GM19043 (cell line): ENCODE results near the gene PKP4.

Source experiments
- ATAC-seq: cut with Tn5 transposase; IDR thresholded peaks from one replicate; pipeline ENCODE4 v1.9.1; 2021; ENCODE audit warnings: low read depth; ENCODE audit not compliant: unreplicated experiment

The PKP4 gene

GRCh38 chr2:158635961-158636601, 179.3 kb downstream of the PKP4 start:
- ATAC-seq: no peak

- ATAC-seq: no peak
These were observed 180.6 kb downstream of the PKP4 start for GRCh38 chr2:158637357-158637756.

GRCh38 chr2:158644139-158644538, 187.4 kb downstream of the PKP4 start:
- ATAC-seq: no peak

GRCh38 chr2:158645299-158645698, 188.5 kb downstream of the PKP4 start:
- ATAC-seq: no peak

GRCh38 chr2:158647436-158648231, 190.9 kb downstream of the PKP4 start:
- ATAC-seq: no peak

GRCh38 chr2:158649846-158650245, 193.1 kb downstream of the PKP4 start:
- no peak for ATAC-seq

GRCh38 chr2:158650646-158651357, 194.1 kb downstream of the PKP4 start:
- ATAC-seq: no peak

GRCh38 chr2:158651358-158652057, 194.8 kb downstream of the PKP4 start:
- no peak for ATAC-seq

GRCh38 chr2:158655628-158656027, 198.9 kb downstream of the PKP4 start:
- no peak for ATAC-seq

- no peak for ATAC-seq
These were observed 199.9 kb downstream of the PKP4 start for GRCh38 chr2:158656492-158657229.

- no peak for ATAC-seq
These were observed 201.6 kb downstream of the PKP4 start for GRCh38 chr2:158658396-158658795.

GRCh38 chr2:158659483-158659882, 202.7 kb downstream of the PKP4 start:
- no peak for ATAC-seq

GRCh38 chr2:158661231-158661630, 204.5 kb downstream of the PKP4 start:
- ATAC-seq: no peak

GRCh38 chr2:158662421-158662820, 205.7 kb downstream of the PKP4 start:
- no peak for ATAC-seq

- no peak for ATAC-seq
These were observed 207.0 kb downstream of the PKP4 start for GRCh38 chr2:158663796-158664195.

- no peak for ATAC-seq
These were observed 208.2 kb downstream of the PKP4 start for GRCh38 chr2:158664987-158665386.

- ATAC-seq: no peak
These were observed 209.0 kb downstream of the PKP4 start for GRCh38 chr2:158665536-158666302.

- no peak for ATAC-seq
These were observed 210.2 kb downstream of the PKP4 start for GRCh38 chr2:158666969-158667368.

GRCh38 chr2:158667586-158667985, 210.8 kb downstream of the PKP4 start:
- ATAC-seq: no peak
